Right ventricle myocardium inferior (tissue), 1 donor: ENCODE data around the gene MAB21L4. TPM values are rescaled to one million over a fixed set of nuclear protein-coding genes. Genes with fewer than 3 reads are reported as not detected.

ENCODE experiments used
- ATAC-seq: fragments of 200-7000 bp; cut with Tn5 transposase; one replicate; pipeline ENCODE4 v1.9.1; 2020; ENCODE audit warnings: mild to moderate bottlenecking, moderate library complexity
- DNase-seq: peaks from one replicate; pipeline ENCODE4 v3.0.0; 2021; ENCODE audit errors: missing footprints
- intact Hi-C: fragments of 100-400 bp; cut with DNase I; formaldehyde crosslinking; loops from one replicate; pipeline ENCODE4 v1.11.0; 2022
- total RNA-seq: library from RNA; stranded (reverse); fragmentation: NEBNext Ultra II Directional; extraction: Animal tissue kit (Norgen Biotek cat#: 25700); gene quantifications from one replicate; pipeline ENCODE4 v1.2.1, GENCODE V29; 2021
- donor health status: DM: no; HTN: yes; CAD: no; lungs with severe emphysema.

The MAB21L4 gene
- total RNA-seq, 1 donor from 2014 or later = not detected

- intact Hi-C loops = no loop called here
- peak; percentile 6 for DNase-seq
- ATAC-seq = no peak
These were observed 6.1 kb upstream of the MAB21L4 start for GRCh38 chr2:240901986-240902614.

GRCh38 chr2:240900141-240900860 lies 4.3 kb upstream of the MAB21L4 start:
- DNase-seq (peak; percentile 68), ATAC-seq (no peak)
- intact Hi-C loops = no loop called here

- intact Hi-C loops = no loop called here
- ATAC-seq (no peak), DNase-seq (peak; percentile 55)
These were observed 3.5 kb upstream of the MAB21L4 start for GRCh38 chr2:240899468-240899865.

- DNase-seq (peak; percentile 45), ATAC-seq (peak; percentile 30)
- intact Hi-C loops = no loop called here
These were observed 2.9 kb upstream of the MAB21L4 start for GRCh38 chr2:240898731-240899467.

- intact Hi-C loops = no loop called here
- ATAC-seq = peak; percentile 52
- no peak for DNase-seq
These were observed 2.3 kb upstream of the MAB21L4 start for GRCh38 chr2:240898108-240898730.

GRCh38 chr2:240896871-240897692 lies 1.1 kb upstream of the MAB21L4 start:
- DNase-seq (no peak), ATAC-seq (no peak)
- intact Hi-C loops = no loop called here

GRCh38 chr2:240896394-240896793 lies 438 bp upstream of the MAB21L4 start:
- intact Hi-C loops = no loop called here
- DNase-seq (no peak), ATAC-seq (no peak)

GRCh38 chr2:240894836-240895558 lies 959 bp downstream of the MAB21L4 start:
- ATAC-seq (no peak), DNase-seq (no peak)
- intact Hi-C loops = no loop called here

- ATAC-seq (no peak), DNase-seq (no peak)
- intact Hi-C loops = no loop called here
These were observed 1.9 kb downstream of the MAB21L4 start for GRCh38 chr2:240894006-240894405.

GRCh38 chr2:240893363-240893844 lies 2.6 kb downstream of the MAB21L4 start:
- no peak for ATAC-seq
- no peak for DNase-seq
- intact Hi-C loops = no loop called here

- intact Hi-C loops = no loop called here
These were observed 3.0 kb downstream of the MAB21L4 start for GRCh38 chr2:240892925-240893324.

GRCh38 chr2:240892356-240892755 lies 3.6 kb downstream of the MAB21L4 start:
- intact Hi-C loops = no loop called here
- no peak for ATAC-seq
- DNase-seq = no peak

More at GRCh38 chr2:240892925-240893324, 3.0 kb downstream of the MAB21L4 start:
- DNase-seq = no peak
- no peak for ATAC-seq

- no peak for ATAC-seq
These were observed 4.2 kb downstream of the MAB21L4 start for GRCh38 chr2:240891492-240892340.

GRCh38 chr2:240890691-240891090 lies 5.3 kb downstream of the MAB21L4 start:
- intact Hi-C loops = no loop called here
- DNase-seq (no peak), ATAC-seq (no peak)

More at GRCh38 chr2:240891492-240892340, 4.2 kb downstream of the MAB21L4 start:
- intact Hi-C loops = no loop called here
- no peak for DNase-seq

GRCh38 chr2:240889601-240890560 lies 6.1 kb downstream of the MAB21L4 start:
- peak; percentile 61 for DNase-seq
- ATAC-seq = no peak
- intact Hi-C loops = no loop called here
